Right cardiac atrium (tissue), 5 donors: ENCODE data around the gene SLC6A11. TPM values are rescaled to one million over a fixed set of nuclear protein-coding genes. Genes with fewer than 3 reads are reported as not detected.

Experiments used
- ATAC-seq, 2 donors: fragments of 200-7000 bp; cut with Tn5 transposase; one replicate each; pipeline versions ENCODE4 v1.8.0 to v1.9.1; 2020; ENCODE audit warnings: moderate library complexity in 2 of 2, mild to moderate bottlenecking in 1 of 2
- DNase-seq, 3 donors: peaks; one replicate each; pipeline ENCODE4 v3.0.0-alpha.2; 2020
- H3K27ac ChIP-seq: one replicate; pipeline ENCODE4 v1.5.1; 2013; ENCODE audit warnings: mild to moderate bottlenecking, low read length, control low read depth, moderate library complexity
- H3K27me3 ChIP-seq: one replicate; pipeline ENCODE4 v1.6.1; 2013; ENCODE audit not compliant: control insufficient read depth, insufficient read depth
- H3K4me1 ChIP-seq: one replicate; pipeline ENCODE4 v1.6.1; 2013; ENCODE audit warnings: low read length; ENCODE audit not compliant: control insufficient read depth, insufficient read depth
- H3K4me3 ChIP-seq: one replicate; pipeline ENCODE4 v1.5.1; 2013; ENCODE audit warnings: low read length, control low read depth
- H3K9me3 ChIP-seq: one replicate; pipeline ENCODE4 v1.6.1; 2013; ENCODE audit warnings: low read length; ENCODE audit not compliant: control insufficient read depth
- WGBS: extraction: QIAGEN DNeasy Blood & Tissue Kit; methylation state at CpG from one replicate; pipeline ENCODE4 v1.1.7; 2013; 5-methylcytosine and 5-hydroxymethylcytosine counted together
- intact Hi-C, 4 donors: fragments of 100-400 bp; cut with DNase I; formaldehyde crosslinking; loops; one replicate each; pipeline versions ENCODE4 v1.11.0 to v1.14.0; 2022 to 2023
- polyA plus RNA-seq: library from polyadenylated mRNA; stranded (reverse); fragments of 200-250 nt; gene quantifications from one replicate; pipeline ENCODE4 v1.2.3, GENCODE V29; 2013
- total RNA-seq, 4 donors: library from RNA; stranded (reverse); fragmentation: NEBNext Ultra II Directional; extraction: Animal tissue kit (Norgen Biotek cat#: 25700); gene quantifications; one replicate each; pipeline ENCODE4 v1.2.1, GENCODE V29; 2021
- donor health status: healthy with polysubstance abuse.
- donor health status: DM: no; HTN: yes; CAD: no.
- donor health status: DM: no; HTN: no; CAD: no.
- donor health status: DM: no; HTN: yes; CAD: no; lungs with severe emphysema.
- donor health status: DM: yes; HTN: yes; CAD: no.

The SLC6A11 gene
- total and polyA plus RNA-seq, 5 donors: 0.02 TPM; not detected in 4

DNA sequence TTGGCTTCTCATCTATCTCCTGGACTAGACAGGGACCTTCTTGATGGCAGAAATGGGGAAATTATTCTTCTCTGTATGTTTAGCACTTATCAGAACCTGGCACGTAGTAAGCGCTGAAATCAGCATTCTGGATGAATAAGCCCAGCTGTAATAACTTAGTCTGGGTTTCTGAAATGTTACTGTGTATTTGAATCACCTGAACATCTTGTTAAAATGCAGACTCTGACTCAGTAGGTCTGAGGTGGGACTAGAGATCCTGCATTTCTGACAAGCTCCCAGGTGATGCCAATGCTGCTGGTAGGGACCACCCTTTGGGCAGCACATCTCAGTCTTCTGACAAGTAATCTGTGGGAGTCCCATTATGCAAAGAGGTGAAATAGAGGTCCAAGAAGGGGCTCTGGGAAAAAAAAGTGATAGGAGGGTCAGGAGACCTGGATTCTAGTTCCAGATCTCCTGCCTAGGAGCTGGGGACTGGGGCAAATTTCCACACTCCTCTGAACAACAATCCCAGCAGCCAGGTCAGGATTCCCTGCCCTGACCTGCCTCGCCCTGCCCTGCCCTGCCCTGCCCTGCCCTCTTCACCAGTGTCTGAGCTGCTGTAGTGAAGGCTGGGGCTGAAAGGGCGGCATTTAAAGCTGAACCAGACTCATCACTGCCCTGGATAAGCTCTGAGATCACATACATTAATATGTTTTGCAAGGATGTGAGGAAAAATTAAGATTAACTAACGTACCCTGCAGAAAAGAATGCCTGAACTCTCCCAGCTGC, 17.2 kb upstream of the SLC6A11 start:
- WGBS: 46% methylated on average over 5 of the region's 5 CpGs
- Histone ChIP-seq H3K27ac (no peak overlapping the region), H3K27me3 (no peaks in the 10 kb centered on the region)

DNA sequence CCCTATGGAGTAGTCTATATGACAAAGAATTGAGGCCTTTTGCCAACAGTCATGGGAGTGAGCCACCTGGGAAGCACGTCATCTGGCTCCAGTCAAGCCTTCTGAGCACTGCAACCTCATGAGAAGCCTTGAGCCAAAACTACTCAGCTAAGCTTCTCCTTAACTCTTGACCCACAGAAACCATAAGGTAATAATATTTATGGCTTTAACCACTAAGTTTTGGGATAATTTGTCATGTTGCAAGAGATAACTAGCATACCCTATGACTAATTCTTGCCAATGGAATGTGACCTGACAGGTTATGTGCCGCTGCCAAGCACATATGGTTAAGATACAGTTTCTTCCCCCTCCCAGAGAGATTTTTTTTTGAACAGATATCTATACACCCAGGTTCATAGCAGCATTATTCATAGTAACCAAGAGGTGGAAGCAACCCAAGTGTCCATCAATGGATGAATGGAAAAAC, 11.8 kb upstream of the SLC6A11 start:
- peaks cover 4% of the 10 kb centered on the region for H3K27me3 ChIP-seq
- intact Hi-C loops: no loop called here
- 46% methylated on average over 2 of the region's 2 CpGs for WGBS

More for the DNA sequence above, 17.2 kb upstream of the SLC6A11 start:
- ATAC-seq: no peak
- H3K4me1 ChIP-seq: no peaks in the 10 kb centered on the region
- H3K9me3 ChIP-seq: no peaks in the 10 kb centered on the region
- H3K4me3 ChIP-seq: no peak overlapping the region
- intact Hi-C loops: no loop called here
- DNase-seq: no peak

DNA sequence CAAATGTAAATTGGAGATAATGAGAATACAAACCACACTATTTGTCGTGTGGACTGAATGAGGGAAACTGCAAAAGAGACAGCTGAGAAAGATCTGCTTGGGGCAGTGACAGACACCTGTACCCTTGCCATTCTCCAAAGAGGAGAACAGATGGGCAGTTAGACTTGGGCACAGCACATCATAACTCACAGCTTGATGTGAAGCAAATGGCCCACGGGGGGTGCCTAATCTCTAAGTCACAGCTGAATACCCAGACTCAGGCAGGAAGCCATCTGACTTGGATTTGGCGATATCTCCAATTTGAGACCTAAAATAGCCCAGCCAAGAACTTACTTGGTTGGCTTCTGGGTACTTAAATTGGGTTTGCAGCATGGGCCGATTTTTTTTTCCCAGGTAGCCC, 10.0 kb upstream of the SLC6A11 start:
- Histone ChIP-seq H3K4me1 (no peaks in the 10 kb centered on the region), H3K27me3 (peaks cover 6% of the 10 kb centered on the region), H3K4me3 (no peak overlapping the region), H3K9me3 (no peaks in the 10 kb centered on the region), H3K27ac (no peak overlapping the region)
- intact Hi-C loops: no loop called here
- WGBS: 58% methylated on average over 4 of the region's 4 CpGs
- DNase-seq: no peak
- ATAC-seq: no peak

More for the DNA sequence above, 11.8 kb upstream of the SLC6A11 start:
- Histone ChIP-seq H3K27ac (no peak overlapping the region), H3K9me3 (no peaks in the 10 kb centered on the region), H3K4me1 (no peaks in the 10 kb centered on the region), H3K4me3 (no peak overlapping the region)
- DNase-seq (no peak), ATAC-seq (no peak)

DNA sequence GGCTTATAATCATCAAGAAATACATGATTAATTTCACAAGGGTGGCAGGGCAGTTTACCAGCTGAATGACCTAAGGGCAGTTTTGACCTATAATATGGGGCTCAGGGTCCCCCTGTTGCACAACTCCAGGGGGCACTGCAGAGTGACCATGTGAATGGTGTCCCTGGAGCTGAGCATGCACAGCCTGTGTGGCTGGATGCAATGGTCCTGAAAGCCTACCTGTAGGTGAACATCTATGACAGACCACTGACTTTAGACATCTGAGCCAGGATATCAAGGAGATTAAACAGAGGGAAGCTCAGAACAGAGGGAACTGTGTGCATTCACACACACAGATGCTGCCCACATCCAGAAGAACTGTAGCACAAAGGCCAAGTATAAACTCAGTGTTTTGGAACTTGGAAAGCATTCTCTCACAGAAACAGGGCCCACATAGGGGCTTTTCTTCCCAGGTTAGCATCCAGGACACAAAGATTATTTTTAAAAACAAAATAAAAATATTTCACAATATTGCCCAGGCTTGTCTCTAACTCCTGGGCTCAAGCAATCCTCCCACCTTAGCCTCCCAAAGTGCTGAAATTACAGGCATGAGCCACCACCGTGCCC, 7.8 kb upstream of the SLC6A11 start:
- Histone ChIP-seq H3K4me3 (no peak overlapping the region), H3K9me3 (no peaks in the 10 kb centered on the region), H3K4me1 (no peaks in the 10 kb centered on the region), H3K27me3 (peaks cover 6% of the 10 kb centered on the region), H3K27ac (no peak overlapping the region)
- 41% methylated on average over 1 of the region's 1 CpG for WGBS
- DNase-seq: no peak
- intact Hi-C loops: no loop called here
- no peak for ATAC-seq

DNA sequence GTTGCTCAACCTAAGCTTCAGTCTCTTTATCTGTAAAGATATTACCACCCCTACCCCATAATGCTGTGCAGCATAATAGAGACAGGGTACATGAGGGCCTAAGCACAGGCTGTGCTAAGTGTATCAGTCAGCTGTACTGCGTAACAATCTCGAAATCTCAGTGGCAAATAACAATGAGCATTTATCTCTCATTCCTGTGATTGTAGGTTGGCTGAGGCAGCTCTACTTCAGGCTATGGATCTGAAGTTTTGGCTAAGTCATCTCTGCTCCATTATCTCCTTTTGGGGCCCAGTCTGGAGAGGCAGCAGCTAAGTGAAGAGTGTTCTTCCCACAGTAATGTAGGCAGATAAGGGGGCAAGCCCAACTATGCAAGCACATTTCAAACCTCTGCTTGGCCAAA, 7.1 kb upstream of the SLC6A11 start:
- no peak for ATAC-seq
- H3K27me3 ChIP-seq: peaks cover 6% of the 10 kb centered on the region
- H3K9me3 ChIP-seq: no peaks in the 10 kb centered on the region
- intact Hi-C loops: no loop called here
- no peaks in the 10 kb centered on the region for H3K4me1 ChIP-seq
- 88% methylated on average over 2 of the region's 2 CpGs for WGBS
- H3K4me3 ChIP-seq: no peak overlapping the region
- H3K27ac ChIP-seq: no peak overlapping the region
- DNase-seq: no peak

DNA sequence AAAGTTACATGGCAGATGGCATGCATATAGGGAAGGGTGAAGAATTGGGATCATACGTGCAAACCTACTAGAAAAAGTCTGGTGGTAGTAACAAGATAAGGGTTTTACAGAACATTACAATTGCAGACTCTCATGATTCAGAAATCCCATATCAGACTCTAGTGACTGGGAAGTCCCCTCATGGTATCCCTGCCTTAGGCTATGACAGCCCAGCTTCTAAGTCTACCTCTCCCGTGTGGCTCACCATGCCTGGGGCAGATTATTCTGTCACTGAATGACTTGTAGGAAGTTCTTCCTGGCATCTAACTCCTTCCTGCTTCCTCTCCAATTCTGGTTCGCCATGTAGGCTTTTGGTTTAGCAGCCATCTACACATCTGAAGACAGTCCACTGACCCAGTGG, 5.7 kb upstream of the SLC6A11 start:
- peaks cover 4% of the 10 kb centered on the region for H3K27me3 ChIP-seq
- no peak overlapping the region for H3K27ac ChIP-seq
- no peak overlapping the region for H3K4me3 ChIP-seq
- DNase-seq (no peak), ATAC-seq (no peak)
- no peaks in the 10 kb centered on the region for H3K4me1 ChIP-seq
- WGBS: 73% methylated on average over 3 of the region's 3 CpGs
- intact Hi-C loops: no loop called here
- no peaks in the 10 kb centered on the region for H3K9me3 ChIP-seq

DNA sequence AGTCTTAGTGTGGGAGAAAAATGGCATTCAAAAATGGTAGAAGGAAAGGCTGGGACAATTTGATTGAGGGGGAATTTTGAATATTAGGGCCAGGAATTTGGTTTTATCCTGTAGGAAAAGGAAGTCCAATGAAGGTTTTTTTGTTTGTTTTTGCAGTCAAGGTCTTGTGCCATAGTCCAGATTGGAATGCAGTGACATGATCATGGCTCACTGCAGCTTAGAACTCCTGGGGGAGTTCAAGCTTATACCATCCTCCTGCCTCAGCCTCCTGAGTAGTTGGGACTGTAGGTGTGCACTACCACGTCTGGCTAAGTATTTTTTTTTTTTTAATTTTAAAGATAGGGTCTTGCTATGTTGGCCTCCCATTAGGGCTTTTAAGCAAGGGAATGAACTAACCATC, 2.6 kb upstream of the SLC6A11 start:
- no peaks in the 10 kb centered on the region for H3K9me3 ChIP-seq
- H3K27me3 ChIP-seq: peaks cover 2% of the 10 kb centered on the region
- intact Hi-C loops: no loop called here
- ATAC-seq: no peak
- H3K27ac ChIP-seq: no peak overlapping the region
- H3K4me1 ChIP-seq: no peaks in the 10 kb centered on the region
- H3K4me3 ChIP-seq: no peak overlapping the region
- DNase-seq: no peak
- WGBS: 61% methylated on average over 1 of the region's 1 CpG

DNA sequence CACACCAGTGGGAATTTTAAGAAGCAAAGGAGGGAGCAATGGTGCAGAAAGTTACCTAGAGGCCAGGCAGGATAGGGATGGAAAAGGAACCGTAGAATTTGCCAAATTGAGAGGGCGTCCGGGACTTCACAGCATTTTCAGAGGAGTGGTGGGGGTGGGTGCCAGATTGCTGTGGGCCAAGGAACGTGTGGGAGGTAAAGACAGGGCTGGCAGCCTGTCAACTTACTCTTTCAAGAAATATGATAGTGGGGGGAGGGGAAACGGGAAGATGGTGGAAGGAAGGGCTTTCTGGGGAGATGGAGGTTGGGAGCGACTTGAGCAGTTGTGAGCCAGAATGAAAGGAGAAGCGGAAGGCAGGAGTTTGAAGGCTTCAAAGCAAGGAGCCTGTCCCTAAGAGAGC, 1.4 kb upstream of the SLC6A11 start:
- WGBS: 62% methylated on average over 7 of the region's 7 CpGs
- no peak overlapping the region for H3K27ac ChIP-seq
- H3K9me3 ChIP-seq: no peaks in the 10 kb centered on the region
- no peak for ATAC-seq
- H3K4me1 ChIP-seq: no peaks in the 10 kb centered on the region
- H3K27me3 ChIP-seq: peaks cover 2% of the 10 kb centered on the region
- intact Hi-C loops: no loop called here
- no peak for DNase-seq
- H3K4me3 ChIP-seq: no peak overlapping the region

DNA sequence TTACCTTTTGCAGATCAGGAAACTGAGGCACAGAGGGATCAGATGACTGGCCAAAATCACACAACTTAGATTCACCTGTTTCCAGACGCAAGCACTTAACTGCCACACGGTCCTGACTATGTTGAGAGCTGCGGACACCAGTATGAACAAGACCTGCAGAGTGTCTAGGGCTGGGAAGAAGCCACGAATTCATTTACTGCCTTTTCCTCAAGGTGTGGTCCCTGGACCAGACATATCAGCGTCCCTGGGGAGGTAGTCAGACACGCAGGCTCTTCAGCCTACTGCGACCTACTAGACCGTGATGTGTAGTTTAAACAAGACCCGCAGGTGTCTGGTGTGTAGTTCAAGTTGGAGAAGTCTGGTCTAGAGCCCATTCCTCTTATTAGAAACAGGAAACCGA, 541 bp upstream of the SLC6A11 start:
- WGBS: 77% methylated on average over 10 of the region's 10 CpGs
- intact Hi-C loops: no loop called here
- Histone ChIP-seq H3K27ac (no peak overlapping the region), H3K9me3 (no peaks in the 10 kb centered on the region), H3K4me1 (no peaks in the 10 kb centered on the region), H3K4me3 (no peak overlapping the region), H3K27me3 (no peaks in the 10 kb centered on the region)
- no peak for DNase-seq
- ATAC-seq: no peak

DNA sequence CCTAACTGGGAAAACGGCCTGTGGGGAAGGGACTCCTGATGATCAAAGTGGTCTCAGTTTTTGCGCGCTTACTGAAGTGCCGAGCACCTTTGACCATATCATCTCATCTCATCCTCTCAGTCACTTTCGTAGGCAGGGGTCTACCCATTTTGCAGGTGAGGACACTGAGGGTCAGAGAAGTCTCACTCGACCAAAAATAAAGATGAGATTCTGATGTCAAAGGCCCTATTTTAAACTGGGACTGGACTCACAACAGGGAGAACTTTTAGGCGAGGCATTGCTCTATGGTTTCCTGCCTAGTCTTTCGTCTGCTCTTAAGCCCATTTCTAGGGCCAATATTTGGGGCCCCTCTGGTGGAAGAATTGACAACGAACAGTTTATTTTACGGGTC, 830 bp downstream of the SLC6A11 start:
- WGBS: 65% methylated on average over 10 of the region's 10 CpGs
- DNase-seq (no peak), ATAC-seq (no peak)
- Histone ChIP-seq H3K4me1 (no peaks in the 10 kb centered on the region), H3K27ac (no peak overlapping the region), H3K4me3 (no peak overlapping the region), H3K9me3 (no peaks in the 10 kb centered on the region), H3K27me3 (no peaks in the 10 kb centered on the region)
- intact Hi-C loops: no loop called here

DNA sequence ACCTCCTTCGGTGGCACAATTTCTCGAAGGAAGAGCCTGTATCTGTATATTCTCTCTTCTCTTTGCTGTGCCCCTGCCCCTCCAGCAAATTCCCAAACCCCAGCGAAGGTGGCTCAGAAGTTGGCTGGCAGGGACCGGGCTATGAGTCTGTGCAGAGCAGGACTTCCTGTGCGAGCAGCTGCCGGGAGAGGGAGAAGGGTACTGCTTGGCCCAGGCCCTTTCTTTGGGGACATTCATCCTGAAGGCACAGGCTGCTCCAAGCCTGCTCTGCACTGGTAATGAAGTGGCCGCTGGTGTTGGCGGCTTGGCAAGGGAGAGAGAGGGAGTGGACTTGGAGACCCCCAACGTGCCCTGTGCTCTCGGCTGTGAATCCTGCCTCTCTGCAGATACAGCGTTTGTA, 1.5 kb downstream of the SLC6A11 start:
- H3K27me3 ChIP-seq: no peaks in the 10 kb centered on the region
- DNase-seq (no peak), ATAC-seq (no peak)
- no peaks in the 10 kb centered on the region for H3K4me1 ChIP-seq
- no peaks in the 10 kb centered on the region for H3K9me3 ChIP-seq
- WGBS: 57% methylated on average over 11 of the region's 11 CpGs
- no peak overlapping the region for H3K4me3 ChIP-seq
- H3K27ac ChIP-seq: no peak overlapping the region
- intact Hi-C loops: no loop called here
